ENCODE results near the gene LCTL.

GRCh38 chr15:66563126-66563525 is 2.7 kb downstream of the LCTL start:
- TF ChIP-seq RAD21 (IDR thresholded peaks at IDR 0.05; ENCODE audit: low read depth), result no peak
- no peak for TF ChIP-seq ATF3 (IDR thresholded peaks at IDR 0.05)
- TF ChIP-seq, protein P1, sequence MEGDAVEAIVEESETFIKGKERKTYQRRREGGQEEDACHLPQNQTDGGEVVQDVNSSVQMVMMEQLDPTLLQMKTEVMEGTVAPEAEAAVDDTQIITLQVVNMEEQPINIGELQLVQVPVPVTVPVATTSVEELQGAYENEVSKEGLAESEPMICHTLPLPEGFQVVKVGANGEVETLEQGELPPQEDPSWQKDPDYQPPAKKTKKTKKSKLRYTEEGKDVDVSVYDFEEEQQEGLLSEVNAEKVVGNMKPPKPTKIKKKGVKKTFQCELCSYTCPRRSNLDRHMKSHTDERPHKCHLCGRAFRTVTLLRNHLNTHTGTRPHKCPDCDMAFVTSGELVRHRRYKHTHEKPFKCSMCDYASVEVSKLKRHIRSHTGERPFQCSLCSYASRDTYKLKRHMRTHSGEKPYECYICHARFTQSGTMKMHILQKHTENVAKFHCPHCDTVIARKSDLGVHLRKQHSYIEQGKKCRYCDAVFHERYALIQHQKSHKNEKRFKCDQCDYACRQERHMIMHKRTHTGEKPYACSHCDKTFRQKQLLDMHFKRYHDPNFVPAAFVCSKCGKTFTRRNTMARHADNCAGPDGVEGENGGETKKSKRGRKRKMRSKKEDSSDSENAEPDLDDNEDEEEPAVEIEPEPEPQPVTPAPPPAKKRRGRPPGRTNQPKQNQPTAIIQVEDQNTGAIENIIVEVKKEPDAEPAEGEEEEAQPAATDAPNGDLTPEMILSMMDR (IDR thresholded peaks at IDR 0.05 in 2 of 3, conservative IDR thresholded peaks at IDR 0.05 in 1 of 3; ENCODE audit: borderline replicate concordance in 1 of 3, insufficient read depth in 1 of 3, low read depth in 2 of 3, low read length in 2 of 3), result no peak
- TF ChIP-seq ZNF274 (IDR thresholded peaks at IDR 0.05; ENCODE audit: low read depth, low read length), result no peak
- no peak for TF ChIP-seq POLR2AphosphoS5 (IDR thresholded peaks at IDR 0.05; ENCODE audit: low read depth, low read length)
